K562 (cell line): Measurements from ENCODE around the gene FAM174B. TPM values are rescaled to one million over a fixed set of nuclear protein-coding genes. Genes with fewer than 3 reads are reported as not detected.

Source experiments
- ATAC-seq: fragments of 200-7000 bp; cut with Tn5 transposase; 3 replicates; pipeline ENCODE4 v1.9.1; 2020; ENCODE audit warnings: moderate library complexity
- Bru-seq: library from RNA; stranded (reverse); fragments of 400-500 nt; gene quantifications from one replicate; lab custom pipeline; 2021; lab: Mats Ljungman, UMichigan
- BruChase-seq, 2 experiments: library from RNA; stranded (reverse); fragments of 400-500 nt; gene quantifications; one replicate each; lab custom pipeline; 2021; lab: Mats Ljungman, UMichigan
- BruUV-seq: library from RNA; stranded (reverse); fragments of 400-500 nt; replicated peaks from 2 replicates; lab custom pipeline; 2021; lab: Mats Ljungman, UMichigan
- CTCF ChIA-PET: fragments of 300-600 bp; formaldehyde crosslinking; extraction: SDS; loops from one replicate; lab custom pipeline; 2021; ENCODE audit warnings: low intra/inter-chr PET ratio; lab: Yijun Ruan, JAX
- POLR2A ChIA-PET: fragments of 300-600, 350-650 bp; sonication (Branson Sonifier 250); formaldehyde crosslinking; extraction: SDS; loops from one replicate; lab custom pipeline; 2021; ENCODE audit warnings: antibody characterized with exemption, inconsistent platforms; lab: Yijun Ruan, JAX
- DNase-seq, 4 experiments: peaks; one replicate each; pipeline versions ENCODE4 v3.0.0 to v3.0.0-alpha.2; 2011 to 2018; ENCODE audit warnings: low spot score in 3 of 4, mixed read lengths in 3 of 4; ENCODE audit errors: extremely low read depth in 1 of 4
- FAIRE-seq: peaks from 2 replicates; lab custom pipeline; 2011; peaks lifted over from hg19 to GRCh38; lab: Jason Lieb, UNC
- H2AFZ ChIP-seq: 2 replicates; pipeline ENCODE4 v1.6.0; 2011; ENCODE audit warnings: low read depth, low read length, control low read depth, inconsistent platforms
- H3K27ac ChIP-seq: fragments of 200-600 bp; 3 replicates; pipeline ENCODE4 v1.8.0; 2011; ENCODE audit warnings: low read depth, mild to moderate bottlenecking, control low read depth, inconsistent platforms, low read length, moderate library complexity, mixed read lengths; ENCODE audit errors: extremely low read depth
- H3K27me3 ChIP-seq, 2 experiments: fragments of 300-600 bp in 1 of 2; 2 replicates in 1 of 2; 3 replicates in 1 of 2; pipeline versions ENCODE4 v1.6.0 to v1.8.0; 2011; ENCODE audit warnings: inconsistent platforms in 2 of 2, low read length in 2 of 2, mild to moderate bottlenecking in 1 of 2, mixed read lengths in 1 of 2, moderate library complexity in 1 of 2; ENCODE audit not compliant: control insufficient read depth in 2 of 2, insufficient read depth in 2 of 2
- H3K36me3 ChIP-seq: fragments of 300-600 bp; 3 replicates; pipeline ENCODE4 v1.8.0; 2011; ENCODE audit warnings: mild to moderate bottlenecking, low read length, inconsistent platforms; ENCODE audit not compliant: control insufficient read depth, insufficient read depth
- H3K4me1 ChIP-seq, 2 experiments: fragments of 200-600 bp in 1 of 2; replicated peaks in 1 of 2; 2 replicates in 1 of 2; 3 replicates in 1 of 2; pipeline versions ENCODE4 v1.5.1 to v1.8.0; 2011; ENCODE audit warnings: inconsistent platforms in 2 of 2, low read length in 2 of 2, mild to moderate bottlenecking in 1 of 2, mixed read lengths in 1 of 2, moderate library complexity in 1 of 2; ENCODE audit not compliant: control insufficient read depth in 2 of 2, insufficient read depth in 2 of 2
- H3K4me2 ChIP-seq: 2 replicates; pipeline ENCODE4 v1.6.1; 2011; ENCODE audit warnings: low read length, control low read depth, inconsistent platforms, mixed read lengths; ENCODE audit not compliant: insufficient read depth
- H3K4me3 ChIP-seq: fragments of 200-600 bp; sonication (generic), shearing (Covaris generic); 2 replicates; pipeline ENCODE4 v1.5.1; 2016; ENCODE audit warnings: control low read depth, inconsistent platforms
- H3K79me2 ChIP-seq: fragments of 200-600 bp; 3 replicates; pipeline ENCODE4 v1.8.0; 2011; ENCODE audit warnings: low read length, inconsistent platforms; ENCODE audit not compliant: control insufficient read depth, insufficient read depth
- H3K9ac ChIP-seq, 2 experiments: 2 replicates each; pipeline versions ENCODE4 v1.6.0 to v1.6.1; 2011; ENCODE audit warnings: low read depth in 2 of 2, low read length in 2 of 2, control low read depth in 1 of 2, inconsistent platforms in 1 of 2, mild to moderate bottlenecking in 1 of 2, mixed read lengths in 1 of 2; ENCODE audit not compliant: insufficient read depth in 1 of 2
- H3K9me1 ChIP-seq: one replicate; pipeline ENCODE4 v1.6.0; 2011; ENCODE audit warnings: inconsistent platforms, mild to moderate bottlenecking, low read length, moderate library complexity; ENCODE audit not compliant: control insufficient read depth, insufficient read depth
- H3K9me3 ChIP-seq: replicated peaks from 2 replicates; pipeline ENCODE4 v1.5.1; 2011; ENCODE audit warnings: low read depth, low read length, inconsistent platforms; ENCODE audit not compliant: control insufficient read depth, insufficient read depth
- H4K20me1 ChIP-seq: replicated peaks from 2 replicates; pipeline ENCODE4 v1.6.1; 2011; ENCODE audit warnings: low read length, inconsistent platforms, mixed read lengths; ENCODE audit not compliant: control insufficient read depth, insufficient read depth
- CTBP1 ChIP-seq: fragments of 450-650 bp; IDR thresholded peaks from 2 replicates; pipeline ENCODE4 v1.6.1; 2016; ENCODE audit warnings: borderline replicate concordance
- MGA ChIP-seq: fragments of 450-650 bp; IDR thresholded peaks from 2 replicates; pipeline ENCODE4 v1.6.1; 2016; ENCODE audit warnings: mild to moderate bottlenecking, moderate library complexity
- WGBS: fragments of 100-300 bp; shearing (Covaris generic); methylation state at CpG from one replicate; pipeline ENCODE4 v1.1.6; 2016; ENCODE audit warnings: low coverage, mixed read lengths; ENCODE audit not compliant: insufficient coverage; ENCODE audit errors: missing lambda C conversion rate; 5-methylcytosine and 5-hydroxymethylcytosine counted together
- in situ Hi-C: fragments of 300-500 bp; cut with MboI; formaldehyde crosslinking; loops from 4 replicates; pipeline ENCODE4 v1.15.0; 2018; ENCODE audit warnings: inconsistent platforms, mixed read lengths
- intact Hi-C: fragments of 100-400 bp; cut with micrococcal nuclease; formaldehyde crosslinking; loops from 2 replicates; pipeline ENCODE4 v1.14.2; 2022
- long read RNA-seq, 3 experiments: library from polyadenylated mRNA in 2 of 3; library from RNA in 1 of 3; unstranded in 2 of 3; stranded (forward) in 1 of 3; transcript quantifications; one replicate each; pipeline ENCODE4 v2.0.0, GENCODE V29; 2019 to 2022
- polyA minus RNA-seq, 3 experiments: library from RNA; depleted of rRNA, polyadenylated mRNA; stranded (reverse); fragments of >200 nt; gene quantifications; 2 replicates each; pipeline ENCODE4 v1.2.3, GENCODE V29; 2011
- polyA plus RNA-seq, 8 experiments: library from polyadenylated mRNA; depleted of rRNA in 4 of 8; stranded (reverse) in 5 of 8; unstranded in 3 of 8; fragments of >200 nt; fragmentation: Nextera tagmentation in 2 of 8; fragmentation: Illumina TruSeq in 1 of 8; extraction: Ambion mirVana in 2 of 8; extraction: Trizol in 1 of 8; gene quantifications; 2 replicates each; pipeline versions ENCODE4 v1.2.1 to v1.2.3, GENCODE V29; 2011 to 2014; ENCODE audit warnings: inconsistent platforms in 1 of 8, missing spikeins in 1 of 8
- total RNA-seq, 7 experiments: library from RNA; depleted of rRNA in 6 of 7; stranded (reverse); fragments of >200 nt in 6 of 7; fragmentation: Illumina TruSeq in 2 of 7; extraction: Trizol in 2 of 7; gene quantifications; 2 replicates each; pipeline versions ENCODE4 v1.2.1 to v1.2.3, GENCODE V29; 2011 to 2021; ENCODE audit warnings: low replicate concordance in 1 of 7

FAM174B gene
- 13.4 and 14.9 TPM in 2 replicates for total RNA-seq (2011; cell fraction: chromatin; rRNA removed; ENCODE audit: low replicate concordance)
- 3.0 and 7.9 TPM in 2 replicates for total RNA-seq (2011; cell fraction: nucleolus; rRNA removed)
- 3.4 and 4.8 TPM in 2 replicates for total RNA-seq (2011; cell fraction: nucleoplasm; rRNA removed)
- total RNA-seq (2014; rRNA removed) (1.1 TPM in 1 of 2 replicates, not detected in the other), total RNA-seq (2014; rRNA removed; fragmentation: Illumina TruSeq; extraction: Trizol) (2.4 and 2.6 TPM in 2 replicates), total RNA-seq (2015; rRNA removed; fragmentation: Illumina TruSeq; extraction: Trizol) (1.8 and 2.2 TPM in 2 replicates), total RNA-seq (2021) (1.7 and 2.2 TPM in 2 replicates), polyA plus RNA-seq (2011; rRNA removed) (1.4 and 2.2 TPM in 2 replicates), polyA plus RNA-seq (2014; fragmentation: Illumina TruSeq; extraction: Trizol) (0.43 and 1.5 TPM in 2 replicates), polyA plus RNA-seq (2014; fragmentation: Nextera tagmentation; extraction: Ambion mirVana) (under 1 TPM; 0.39 to 0.48 TPM), polyA plus RNA-seq (2014; rRNA removed) (1.3 and 2.7 TPM in 2 replicates), polyA minus RNA-seq (2011; rRNA and poly(A)+ RNA removed) (1.2 and 1.9 TPM in 2 replicates), Bru-seq, nascent RNA (percentile 26 among the genes with signal in this experiment), BruChase-seq, experiment 1, labeled RNA remaining after a 2-hour chase (percentile 23 among the genes with signal in this experiment), BruChase-seq, experiment 2, labeled RNA remaining after a 6-hour chase (percentile 21 among the genes with signal in this experiment)
- 0.49 and 1.8 TPM in 2 replicates for polyA plus RNA-seq (2011; cell fraction: cytosol; rRNA removed)
- polyA plus RNA-seq (2011; cell fraction: nucleus; rRNA removed), result 1.6 and 6.0 TPM in 2 replicates
- 1.6 and 1.7 TPM in 2 replicates for polyA plus RNA-seq (2012)
- polyA minus RNA-seq (2011; cell fraction: cytosol; rRNA and poly(A)+ RNA removed), result 3.0 TPM in 1 of 2 replicates, not detected in the other
- 2.3 and 4.6 TPM in 2 replicates for polyA minus RNA-seq (2011; cell fraction: nucleus; rRNA and poly(A)+ RNA removed)
- long read RNA-seq, experiment 1, partial matches to known transcripts, result 1 of 5 reads
- long read RNA-seq, experiment 1, other reads (novel, unspliced or antisense), result 4 of 5 reads
- long read RNA-seq, experiment 2, partial matches to known transcripts, result 0 of 3 reads
- long read RNA-seq, experiment 2, other reads (novel, unspliced or antisense), result 2 of 3 reads
- long read RNA-seq, experiment 3, partial matches to known transcripts, result 0 of 1 reads
- long read RNA-seq, experiment 3, other reads (novel, unspliced or antisense), result 1 of 1 reads

- Histone ChIP-seq H3K27me3 (peaks cover 19 to 57% of the 10 kb centered on the region in 2 experiments), H3K36me3 (no peaks in the 10 kb centered on the region), H3K4me3 (no peak within 1 kb of the TSS; the same call in 1 of the 2 replicates), H3K9me1 (no peaks in the 10 kb centered on the region), H4K20me1 (no peaks in the 10 kb centered on the region; the same call in 1 of the 2 replicates), H3K9ac (no peak within 1 kb of the TSS), H3K79me2 (no peaks in the 10 kb centered on the region), H3K9me3 (peaks cover 3% of the 10 kb centered on the region; the same call in 1 of the 2 replicates), H3K4me1 (peaks cover 0 to 10% of the 10 kb centered on the region in 2 experiments; a peak in 2 of 5 replicates), H2AFZ (no peak within 1 kb of the TSS), H3K27ac (no peak within 1 kb of the TSS), H3K4me2 (no peak within 1 kb of the TSS)
- 23% methylated on average over 27 of the region's 100 CpGs for WGBS
- 0 out of 3 replicates have a peak, but pooled peaks have one; percentile 20 for ATAC-seq
- ChIA-PET POLR2A (interaction anchor here (0.6 to 1.1 kb wide), 4 partner anchors 11 to 244 kb away, joined by 3 to 4 read pairs (median 4); no protein-coding TSS in a partner anchor), CTCF (interaction anchor here (0.5 kb wide), 1 partner anchor 573 kb away, joined by 4 read pairs; no protein-coding TSS in a partner anchor)
- BruUV-seq, result no TSS peak
- DNase-seq, result no peak
- intact Hi-C loops (no loop called here), in situ Hi-C loops (no loop called here)
- no peak for FAIRE-seq
- peak; percentile 35 for TF ChIP-seq MGA
- TF ChIP-seq CTBP1, result peak; percentile 16; the same call in 1 of the 2 replicates
These were observed at the start of gene FAM174B for GRCh38 chr15:92655178-92655995. Gene FAM174B, minus strand, starts transcription at chr15:92655775.
